Measurements from ENCODE around the gene SIPA1L2. TPM values are rescaled to one million over a fixed set of nuclear protein-coding genes. Genes with fewer than 3 reads are reported as not detected.

SIPA1L2 gene
- total RNA-seq: 0.81 TPM

GRCh38 chr1:232630047-232630893 lies at the start of gene SIPA1L2:
TSS of gene SIPA1L2 (minus strand) at chr1:232630133. CDS start at chr1:232515339, 114,794 bp downstream.
- peak; percentile 71 to 87 (median 85) for DNase-seq (ENCODE audit: low read depth in 2 of 3, low spot score in 2 of 3)

- no peak for DNase-seq (ENCODE audit: low read depth in 2 of 3, low spot score in 2 of 3)
Observed at GRCh38 chr1:232678185-232678886, 48.4 kb upstream of the SIPA1L2 start.

- DNase-seq (ENCODE audit: low read depth in 2 of 3, low spot score in 2 of 3): no peak
Observed at GRCh38 chr1:232676307-232676706, 46.4 kb upstream of the SIPA1L2 start.

GRCh38 chr1:232675898-232676297 lies 46.0 kb upstream of the SIPA1L2 start:
- no peak for DNase-seq (ENCODE audit: low read depth in 2 of 3, low spot score in 2 of 3)

GRCh38 chr1:232675260-232675659 lies 45.3 kb upstream of the SIPA1L2 start:
- DNase-seq (ENCODE audit: low read depth in 2 of 3, low spot score in 2 of 3): no peak

GRCh38 chr1:232673256-232673655 lies 43.3 kb upstream of the SIPA1L2 start:
- DNase-seq (ENCODE audit: low read depth in 2 of 3, low spot score in 2 of 3): no peak

GRCh38 chr1:232669981-232670747 lies 40.2 kb upstream of the SIPA1L2 start:
- no peak for DNase-seq (ENCODE audit: low read depth in 2 of 3, low spot score in 2 of 3)

- no peak for DNase-seq (ENCODE audit: low read depth in 2 of 3, low spot score in 2 of 3)
Observed at GRCh38 chr1:232667778-232668165, 37.8 kb upstream of the SIPA1L2 start.

- DNase-seq (ENCODE audit: low read depth in 2 of 3, low spot score in 2 of 3): peak in 2 of 3 donors; percentile 22 to 68
Observed at GRCh38 chr1:232667094-232667777, 37.3 kb upstream of the SIPA1L2 start.

- DNase-seq (ENCODE audit: low read depth in 2 of 3, low spot score in 2 of 3): no peak
Observed at GRCh38 chr1:232664844-232665777, 35.2 kb upstream of the SIPA1L2 start.

GRCh38 chr1:232662910-232663309 lies 33.0 kb upstream of the SIPA1L2 start:
- DNase-seq (ENCODE audit: low read depth in 2 of 3, low spot score in 2 of 3): no peak

- no peak for DNase-seq (ENCODE audit: low read depth in 2 of 3, low spot score in 2 of 3)
Observed at GRCh38 chr1:232658386-232658785, 28.5 kb upstream of the SIPA1L2 start.

- DNase-seq (ENCODE audit: low read depth in 2 of 3, low spot score in 2 of 3): no peak
Observed at GRCh38 chr1:232657426-232658005, 27.6 kb upstream of the SIPA1L2 start.

- DNase-seq (ENCODE audit: low read depth in 2 of 3, low spot score in 2 of 3): no peak
Observed at GRCh38 chr1:232655746-232656085, 25.8 kb upstream of the SIPA1L2 start.

GRCh38 chr1:232655028-232655745 lies 25.3 kb upstream of the SIPA1L2 start:
- DNase-seq (ENCODE audit: low read depth in 2 of 3, low spot score in 2 of 3): peak in 1 of 3 donors; percentile 54

GRCh38 chr1:232653789-232654188 lies 23.9 kb upstream of the SIPA1L2 start:
- DNase-seq (ENCODE audit: low read depth in 2 of 3, low spot score in 2 of 3): no peak

- DNase-seq (ENCODE audit: low read depth in 2 of 3, low spot score in 2 of 3): no peak
Observed at GRCh38 chr1:232650845-232651244, 20.9 kb upstream of the SIPA1L2 start.

- DNase-seq (ENCODE audit: low read depth in 2 of 3, low spot score in 2 of 3): no peak
Observed at GRCh38 chr1:232650418-232650817, 20.5 kb upstream of the SIPA1L2 start.

GRCh38 chr1:232648316-232648715 lies 18.4 kb upstream of the SIPA1L2 start:
- no peak for DNase-seq (ENCODE audit: low read depth in 2 of 3, low spot score in 2 of 3)
